NCI-H187 treated with DMSO at 0.1 percent for 48 hours (cell line): ENCODE results near the gene SAMD8.

Source experiments
- DNase-seq: peaks from one replicate; lab custom pipeline; 2025; lab: John Stamatoyannopoulos, UW

Gene SAMD8

DNA sequence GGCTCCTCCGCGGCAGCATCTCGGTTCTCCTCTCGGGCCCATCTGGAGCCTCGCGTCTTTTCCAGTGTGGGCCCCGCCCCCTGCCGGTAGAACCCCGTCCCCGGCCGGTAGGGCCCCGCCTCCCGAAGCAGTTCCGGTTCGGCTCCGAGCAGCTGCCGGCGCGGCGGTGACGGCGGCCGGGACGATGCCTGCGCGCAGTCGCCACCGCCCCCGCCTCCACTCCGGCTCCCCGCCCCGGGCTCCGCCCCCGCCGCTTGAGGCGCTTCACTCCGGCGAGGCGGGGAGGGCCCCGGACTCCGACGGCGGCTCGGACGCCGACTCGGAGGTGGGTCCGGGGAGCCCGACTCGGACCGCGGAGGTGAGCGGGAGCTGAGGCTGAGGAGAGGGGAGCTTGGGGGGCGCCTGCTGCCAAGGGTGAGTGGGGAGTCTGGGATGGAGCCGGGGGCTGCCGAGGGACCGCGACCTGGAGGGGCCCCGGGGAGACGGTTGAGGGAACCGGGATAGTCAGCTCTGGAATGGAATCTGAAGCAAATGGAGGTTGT, at the start of gene SAMD8:
Gene SAMD8, plus strand, starts transcription at position 292 of the 542 bp plus-strand sequence. CDS start 38,873 bp downstream, outside the sequence.
- DNase-seq, result peak; percentile 20

DNA sequence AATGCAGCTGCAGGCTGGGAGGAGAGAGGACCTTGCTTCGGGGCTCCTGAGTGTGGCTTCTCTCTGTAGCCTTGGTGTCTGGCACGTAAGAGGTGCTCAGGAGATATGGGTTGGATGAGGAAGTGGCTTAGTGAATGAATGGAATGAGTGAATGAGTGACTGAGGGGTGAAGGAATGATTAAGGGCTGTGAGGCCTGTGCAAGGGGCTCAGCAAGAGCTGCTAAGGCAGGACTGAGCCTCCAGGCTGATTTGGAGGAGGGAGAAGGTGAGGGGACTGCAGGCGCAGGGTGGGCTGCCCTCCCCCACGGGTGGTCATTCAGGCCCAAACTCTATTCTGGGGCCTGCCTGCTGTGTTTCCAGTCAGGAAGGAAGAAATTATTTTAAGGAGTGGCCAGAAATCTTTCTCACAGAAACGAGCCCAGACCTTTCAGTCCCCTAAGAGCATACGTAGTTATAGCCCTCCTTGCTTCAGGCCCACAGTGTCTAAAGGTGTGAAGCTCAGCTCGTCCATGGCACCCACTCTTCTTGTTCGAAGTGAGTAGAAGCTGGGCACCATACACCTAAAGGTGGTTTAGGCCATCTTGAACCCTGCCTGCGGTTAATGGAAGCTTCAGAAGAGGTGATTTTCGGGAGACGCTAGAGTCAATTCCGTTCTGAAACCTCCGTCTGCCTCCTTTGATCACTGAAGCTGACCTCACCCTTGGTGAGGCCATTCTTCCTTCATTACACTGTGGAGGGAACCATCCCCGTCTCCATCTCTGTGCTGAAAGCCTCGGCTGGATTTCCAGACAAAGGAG, 49.5 kb upstream of the SAMD8 start:
- no peak for DNase-seq

DNA sequence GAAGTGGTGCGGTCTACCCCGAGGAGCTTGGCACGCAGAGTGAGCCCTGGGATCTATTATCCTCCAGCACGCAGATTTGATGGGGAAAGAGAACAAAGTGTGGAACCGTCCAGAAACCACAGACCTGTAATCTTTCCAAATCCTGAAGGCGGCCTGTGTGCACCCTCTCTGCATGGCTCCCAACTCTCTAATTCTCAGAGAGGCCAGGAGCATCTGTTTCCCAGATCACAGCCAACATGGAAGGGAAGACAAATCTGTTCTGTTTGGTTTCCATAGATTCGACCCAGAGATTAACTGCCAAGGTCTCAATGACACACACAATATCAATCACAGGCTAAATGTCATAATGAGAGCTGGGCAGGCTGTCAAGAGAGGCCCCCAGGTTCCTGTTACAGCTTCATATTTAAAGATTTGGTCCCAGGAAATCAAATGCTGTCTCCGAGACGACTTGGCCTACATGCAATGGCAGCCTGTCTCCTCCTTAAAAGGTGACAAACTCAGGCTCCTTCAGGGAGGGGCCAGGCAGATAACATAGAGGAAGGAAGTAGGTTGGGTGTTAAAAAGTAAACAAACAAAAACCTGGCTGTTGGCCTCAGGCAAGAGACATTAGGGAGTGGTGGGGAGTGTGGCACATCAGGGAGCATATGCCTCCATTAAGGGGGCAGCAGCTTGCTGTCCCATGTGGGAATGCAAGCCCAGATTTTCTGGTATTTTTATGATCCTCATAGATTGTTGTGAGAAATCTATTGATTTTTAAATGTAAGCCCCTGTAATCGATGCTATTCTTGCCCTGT, 48.8 kb upstream of the SAMD8 start:
- DNase-seq, result no peak

DNA sequence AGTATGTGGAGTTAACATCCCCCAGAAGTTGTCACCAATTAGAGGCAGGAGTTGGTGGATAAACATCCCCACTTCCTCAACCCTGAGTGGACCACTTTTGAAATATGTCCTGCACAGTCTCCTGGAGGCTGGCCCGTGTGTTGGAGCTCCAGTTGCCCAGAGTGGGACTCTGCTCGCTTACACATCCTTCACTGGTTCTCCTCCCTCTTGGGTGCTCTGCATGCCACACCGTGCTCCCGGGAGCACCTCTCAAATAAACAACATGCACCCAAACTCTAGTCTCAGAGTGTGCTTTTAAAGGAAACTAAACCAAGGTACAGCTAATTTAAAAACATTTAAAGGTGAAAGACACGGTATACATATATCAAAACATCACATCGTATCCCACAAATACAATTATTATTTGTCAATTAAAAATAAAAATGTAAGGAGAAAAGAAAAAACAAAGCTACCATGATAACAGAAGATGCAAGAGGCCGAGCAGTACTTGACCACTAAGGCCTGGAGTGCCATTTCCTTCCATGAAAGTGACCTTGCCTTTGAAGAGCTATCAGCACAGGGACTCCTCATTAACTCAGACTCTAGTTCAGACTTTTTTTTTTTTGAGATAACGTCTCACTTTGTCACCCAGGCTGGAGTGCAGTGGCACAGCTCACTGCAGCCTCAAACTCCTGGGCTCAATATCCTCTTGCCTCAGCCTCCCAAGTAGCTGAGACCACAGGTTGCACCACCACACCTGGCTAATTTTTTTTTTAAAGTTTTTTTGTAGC, 47.8 kb upstream of the SAMD8 start:
- no peak for DNase-seq

DNA sequence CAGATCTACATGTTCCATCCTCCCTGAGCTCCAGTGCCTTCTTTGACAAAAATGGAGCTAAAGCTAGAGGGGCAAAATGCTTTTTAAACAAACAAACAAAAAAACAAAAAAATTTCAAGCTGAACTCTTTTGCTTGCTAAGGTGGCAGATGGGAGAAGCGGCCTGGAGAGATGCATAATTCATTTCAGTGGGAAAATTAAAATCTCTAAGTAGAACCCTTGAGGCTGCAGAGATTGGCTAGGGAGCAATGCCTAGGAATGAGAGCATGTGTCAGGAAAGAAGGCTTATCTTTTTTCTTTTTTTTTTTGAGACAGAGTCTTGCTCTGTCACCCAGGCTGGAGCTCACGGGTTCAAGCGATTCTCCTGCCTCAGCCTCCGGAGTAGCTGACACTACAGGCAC, 46.4 kb upstream of the SAMD8 start:
- no peak for DNase-seq

DNA sequence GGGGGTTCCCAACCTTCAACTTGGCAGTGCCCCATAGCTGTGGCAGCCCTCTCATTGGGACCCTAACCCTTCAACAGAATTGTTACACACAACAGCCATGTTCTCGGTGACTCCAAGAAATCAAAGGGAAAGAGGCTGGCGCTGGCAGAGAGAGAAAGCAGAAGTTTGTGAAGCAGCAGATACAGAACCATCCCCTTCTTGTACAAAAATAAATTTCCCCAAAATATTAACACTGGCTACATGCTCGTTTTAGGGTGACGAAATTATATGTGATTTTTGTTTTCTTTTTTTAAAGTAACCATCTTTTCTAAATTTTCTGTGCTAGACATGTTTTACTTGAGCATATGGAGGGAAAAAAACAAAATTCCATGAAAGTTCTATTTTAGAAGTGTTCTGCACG, 45.2 kb upstream of the SAMD8 start:
- no peak for DNase-seq

DNA sequence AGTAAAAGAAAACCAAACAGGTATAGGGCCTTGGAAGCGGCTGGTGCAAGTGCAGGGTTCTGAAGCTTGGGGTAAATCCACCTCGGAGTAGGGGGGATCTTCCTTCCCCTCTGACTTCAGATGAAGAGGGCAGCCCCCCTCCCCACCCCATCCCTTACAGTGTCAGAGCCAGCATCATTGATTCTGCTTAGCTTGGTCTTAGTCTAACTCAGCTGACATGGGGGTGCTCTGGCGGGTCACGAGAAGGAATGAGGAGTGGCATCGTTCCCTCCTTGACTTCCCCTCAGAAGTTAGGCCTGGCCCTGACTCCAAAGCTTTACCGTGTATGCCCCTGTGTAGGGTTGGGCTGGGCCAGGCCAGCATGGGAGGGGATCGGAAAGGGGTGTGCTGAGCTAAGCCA, 44.2 kb upstream of the SAMD8 start:
- DNase-seq, result no peak

DNA sequence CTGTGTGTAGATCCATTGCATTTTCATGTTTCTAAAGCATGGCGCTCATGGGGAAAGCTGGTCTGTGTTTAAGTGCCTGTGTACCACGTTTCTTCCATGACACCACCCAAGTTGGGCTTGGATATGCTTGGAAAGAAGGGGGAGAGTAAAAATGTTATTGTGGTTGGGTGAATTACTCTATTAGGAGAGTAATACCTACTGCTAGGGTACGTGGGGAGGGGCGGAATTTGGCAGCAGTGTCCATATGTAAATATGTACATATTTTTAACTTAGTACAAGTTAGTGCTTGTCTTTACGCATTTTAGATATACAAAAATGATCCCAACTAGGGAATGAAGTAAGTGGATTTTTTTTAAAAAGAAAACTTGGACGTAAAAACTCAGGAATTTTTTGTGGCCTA, 42.9 kb upstream of the SAMD8 start:
- DNase-seq, result no peak

DNA sequence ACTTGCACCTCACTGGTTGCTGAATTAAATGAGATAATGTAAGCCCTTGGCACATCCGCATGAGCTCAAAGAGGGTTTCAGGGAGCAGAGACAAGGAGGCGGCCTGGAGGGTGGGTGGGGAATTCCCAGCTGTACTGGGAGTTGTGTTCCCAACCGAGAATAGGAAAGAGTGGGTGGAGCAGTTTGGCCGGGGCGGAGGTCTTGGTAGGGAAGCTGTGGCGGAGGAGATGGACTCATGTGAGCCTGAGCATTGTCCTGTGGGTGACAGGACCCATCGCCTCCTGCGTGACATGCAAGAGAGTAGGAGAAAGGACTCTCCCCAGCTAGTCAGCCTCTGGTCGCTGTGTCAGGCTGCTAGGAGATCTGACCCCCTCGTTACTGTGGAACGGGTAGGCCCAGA, 41.0 kb upstream of the SAMD8 start:
- DNase-seq, result no peak

DNA sequence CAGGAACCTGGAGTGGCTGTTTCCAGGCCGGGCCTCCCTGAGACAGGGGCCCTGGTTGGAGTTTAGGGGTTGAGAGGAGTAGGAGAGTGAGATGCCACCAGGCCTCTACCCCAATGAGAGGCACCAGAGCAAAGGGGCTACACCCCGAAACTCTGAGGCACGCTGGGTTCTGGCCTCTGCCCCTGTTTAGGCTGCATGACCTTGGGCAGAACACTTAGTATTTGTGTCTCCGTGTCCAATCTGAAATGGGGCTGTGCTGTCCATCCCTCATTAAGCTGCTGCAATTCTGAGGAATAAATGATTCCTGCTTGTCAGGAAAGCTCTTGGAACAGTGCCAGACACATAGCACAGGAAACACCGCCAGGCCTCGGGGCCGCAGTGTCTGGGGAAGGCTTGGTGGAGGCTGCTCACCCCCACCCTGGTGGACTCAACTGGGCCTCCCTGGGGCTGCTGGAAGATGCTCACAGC, 40.5 kb upstream of the SAMD8 start:
- no peak for DNase-seq

DNA sequence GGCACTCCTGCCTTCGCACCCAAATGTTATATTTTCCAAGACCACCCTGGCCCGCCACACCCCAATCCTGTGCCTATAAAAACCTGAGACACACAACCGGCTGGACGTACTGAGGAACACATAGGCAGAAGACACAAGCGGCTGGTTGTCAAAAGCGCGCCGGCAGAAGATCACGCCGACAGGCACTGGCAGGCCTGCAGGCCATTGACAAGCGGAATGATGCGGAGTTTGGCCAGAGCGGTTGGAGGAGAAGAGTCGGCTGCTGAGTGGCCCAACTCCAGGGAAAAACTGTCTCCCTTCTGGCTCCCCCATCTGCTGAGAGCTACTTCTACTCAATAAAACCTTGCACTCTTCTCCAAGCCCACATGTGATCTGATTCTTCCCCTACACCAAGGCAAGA, 39.7 kb upstream of the SAMD8 start:
- no peak for DNase-seq

DNA sequence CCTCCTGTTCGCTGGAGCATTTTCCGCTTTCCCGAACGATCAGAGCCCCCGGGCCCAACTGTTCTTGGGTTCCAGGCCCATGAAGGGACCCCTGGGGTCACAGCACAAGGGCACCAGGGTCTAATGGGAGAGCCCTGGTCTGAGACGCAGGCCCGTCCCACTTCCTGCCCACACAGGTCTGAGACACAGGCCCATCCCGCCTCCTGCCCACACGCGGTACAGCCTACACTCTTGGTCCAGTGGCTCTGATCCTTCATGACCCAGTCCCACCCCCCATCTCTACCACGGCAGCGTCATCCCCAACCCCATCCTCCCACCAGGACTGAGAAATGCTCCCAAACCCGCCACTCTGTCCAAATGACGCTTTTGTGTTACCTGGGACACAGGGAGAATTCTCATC, 38.7 kb upstream of the SAMD8 start:
- no peak for DNase-seq

DNA sequence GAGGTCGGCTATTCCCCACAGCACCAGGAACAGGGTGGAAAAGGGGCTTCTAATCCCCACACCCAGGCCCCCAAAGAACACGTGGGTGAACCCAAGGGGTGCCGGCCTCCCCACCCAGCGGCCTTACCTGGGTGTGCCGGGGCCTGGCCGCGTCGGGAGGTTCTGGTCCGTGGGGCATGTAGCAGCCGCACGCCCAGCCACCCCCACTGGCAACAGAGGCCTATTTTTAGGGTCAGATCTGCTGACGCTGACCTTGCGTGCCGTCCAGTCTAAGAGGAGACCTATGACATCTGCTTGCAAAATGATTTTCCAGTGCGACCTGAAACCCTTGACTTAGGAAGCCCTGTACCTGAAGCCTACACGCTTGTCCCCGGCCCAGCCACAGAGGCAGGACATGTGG, 38.0 kb upstream of the SAMD8 start:
- DNase-seq, result no peak

DNA sequence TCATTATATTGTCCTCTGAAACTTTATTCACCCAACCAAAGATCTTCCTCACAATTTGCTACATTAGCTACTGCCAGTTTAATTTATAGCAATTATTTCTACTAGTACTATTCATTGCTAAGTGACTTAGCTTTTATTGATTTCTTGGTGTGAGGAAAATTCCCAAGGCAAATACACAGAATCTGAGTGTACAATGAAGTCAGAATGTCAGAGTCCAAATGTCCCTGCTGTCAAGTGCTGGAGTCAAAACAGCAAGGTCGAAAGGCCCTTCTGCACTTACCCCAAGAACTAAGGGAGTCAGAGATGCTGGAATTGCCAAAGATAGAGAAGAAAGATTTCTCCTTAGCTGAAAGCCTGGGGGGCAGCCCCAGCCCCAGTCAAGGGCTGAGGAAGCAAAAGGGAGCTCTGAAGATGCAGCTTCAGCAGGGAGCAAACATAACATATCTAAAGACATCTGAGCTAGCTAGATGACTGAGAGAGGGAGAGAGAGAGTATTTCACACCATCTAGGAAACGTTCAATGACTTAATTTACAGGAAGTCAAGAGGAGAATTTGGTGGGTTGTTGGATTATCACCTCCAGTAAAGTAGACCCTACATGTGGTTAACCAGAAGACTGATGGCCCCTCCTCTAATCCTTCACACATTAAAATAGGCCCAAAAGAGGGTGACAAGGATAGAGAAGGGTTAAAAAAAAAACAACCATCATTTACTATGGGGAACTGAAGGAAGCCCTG, 36.6 kb upstream of the SAMD8 start:
- DNase-seq, result no peak

DNA sequence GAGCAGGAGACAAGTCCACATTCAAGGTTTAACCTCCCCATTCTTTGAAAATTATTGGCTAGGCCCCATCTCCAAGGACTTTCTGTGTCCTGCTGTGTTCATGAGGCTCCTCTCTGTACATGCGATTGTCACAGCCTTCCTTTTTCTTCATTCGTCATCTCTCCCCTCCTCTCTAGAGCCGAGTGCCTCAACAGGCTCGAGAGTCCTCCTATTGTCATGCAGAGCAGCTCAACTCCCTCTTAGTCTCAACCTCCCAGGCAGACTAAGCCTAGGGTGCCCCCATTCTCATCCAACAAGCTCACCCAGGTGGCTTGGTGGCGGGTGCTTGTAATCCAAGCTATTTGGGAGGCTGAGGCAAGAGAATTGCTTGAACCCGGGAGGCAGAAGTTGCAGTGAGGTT, 35.1 kb upstream of the SAMD8 start:
- no peak for DNase-seq

DNA sequence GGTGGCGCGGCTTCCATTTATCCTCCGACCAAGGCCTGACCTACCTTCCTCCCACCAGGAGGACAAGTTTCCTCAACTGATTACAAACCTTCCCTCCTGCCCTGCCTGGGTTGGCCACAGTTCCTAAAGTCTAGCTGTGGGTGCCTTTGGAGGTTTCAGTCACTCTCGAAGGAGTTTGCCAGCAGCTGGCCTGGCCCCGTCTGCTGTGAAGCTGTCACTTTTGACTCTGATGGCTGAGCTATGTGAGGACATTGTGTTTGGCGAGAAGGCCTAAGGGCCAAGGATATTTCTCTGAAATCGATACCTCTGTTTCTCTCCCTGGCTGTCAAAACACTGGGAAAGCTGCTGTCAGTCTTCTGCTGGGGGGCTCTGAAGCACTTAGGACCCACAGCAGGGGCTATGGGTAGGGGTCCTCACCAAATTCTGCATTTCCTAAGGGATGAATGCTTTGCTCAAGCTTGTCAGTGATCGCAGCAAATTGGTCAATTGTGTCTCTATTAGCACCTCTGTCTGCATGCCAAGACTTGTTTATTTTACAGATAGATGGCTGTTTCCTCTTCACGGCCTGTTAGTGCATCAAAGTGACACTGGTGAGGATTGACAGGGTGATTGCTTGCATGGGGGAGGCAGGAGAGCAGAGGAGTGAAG, 31.9 kb upstream of the SAMD8 start:
- no peak for DNase-seq

DNA sequence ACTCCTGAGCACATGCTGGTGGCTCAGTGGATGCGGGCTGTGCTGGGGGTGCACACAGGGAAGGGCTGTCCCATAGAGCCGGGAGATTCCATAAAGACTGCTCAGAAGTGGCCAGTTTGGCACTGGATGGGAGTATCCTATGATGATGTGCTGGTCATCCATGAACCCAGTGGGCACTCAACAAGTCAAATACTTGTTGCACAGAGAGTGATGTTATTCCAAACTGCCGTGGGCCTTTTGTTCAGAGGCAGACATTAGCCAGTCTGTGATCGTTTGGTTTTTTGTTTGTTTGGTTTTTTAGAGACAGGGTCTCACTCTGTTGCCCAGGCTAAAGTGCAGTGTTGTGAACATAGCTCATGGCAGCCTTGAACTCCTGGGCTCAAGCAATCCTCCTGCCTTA, 30.9 kb upstream of the SAMD8 start:
- DNase-seq, result no peak

DNA sequence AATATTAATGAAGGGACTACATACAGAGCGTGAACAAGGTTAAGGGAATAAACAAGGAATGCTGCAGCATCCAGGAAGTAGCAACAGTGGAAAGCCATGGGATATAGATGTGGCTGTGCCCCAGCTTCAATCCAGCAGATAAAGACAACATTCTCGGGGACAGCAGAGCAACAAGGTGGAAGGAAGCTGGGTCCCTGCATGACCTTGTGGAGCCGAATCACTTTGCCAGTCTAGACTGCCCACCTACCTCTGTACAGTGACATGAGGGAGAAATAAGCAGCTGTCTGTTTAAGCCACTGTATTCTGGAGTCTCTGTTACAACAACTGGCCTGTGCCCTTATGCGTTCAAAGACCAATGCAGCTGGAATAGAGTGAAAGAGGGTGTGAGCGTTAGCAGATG, 30.1 kb upstream of the SAMD8 start:
- no peak for DNase-seq

DNA sequence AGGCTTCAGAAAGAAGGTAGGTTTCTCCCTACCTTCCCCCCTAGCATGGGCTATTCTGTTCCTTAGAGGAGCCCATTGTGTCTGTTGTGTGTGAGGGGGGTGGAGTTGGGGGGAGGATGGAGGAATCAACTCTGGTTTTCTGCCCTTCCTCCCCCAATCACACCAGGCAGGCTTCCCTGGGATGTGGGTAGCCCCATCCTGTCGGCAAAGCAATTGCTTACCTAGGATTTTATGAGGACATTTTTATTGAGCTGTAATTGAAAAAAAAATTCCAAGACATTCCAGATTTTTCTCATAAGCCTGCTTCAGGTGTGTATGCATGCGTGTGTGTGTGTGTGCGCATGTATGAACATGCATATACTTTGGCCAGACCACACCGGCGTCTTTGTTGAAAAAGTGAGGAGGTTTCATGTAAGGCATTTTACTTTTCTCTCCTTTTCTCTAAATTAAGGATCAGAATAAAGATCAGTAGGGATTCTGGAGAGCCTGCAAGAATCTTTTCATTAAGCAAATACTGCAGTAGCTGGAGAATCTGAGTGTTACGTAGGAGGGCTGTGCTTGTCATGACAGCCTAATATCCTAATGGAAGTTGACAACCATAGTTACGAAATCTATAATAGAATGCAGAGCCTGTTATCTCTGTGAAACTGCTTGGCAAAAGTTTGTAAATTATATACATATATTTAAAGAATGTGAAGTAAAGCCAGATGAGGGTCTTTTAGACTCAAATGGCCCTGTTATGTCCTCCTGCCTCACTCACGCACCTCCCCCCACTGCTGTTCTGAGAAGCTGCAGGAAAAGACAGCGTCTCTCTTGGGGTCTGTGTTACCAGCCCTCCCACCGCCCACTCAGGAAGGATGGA, 27.3 kb upstream of the SAMD8 start:
- no peak for DNase-seq

DNA sequence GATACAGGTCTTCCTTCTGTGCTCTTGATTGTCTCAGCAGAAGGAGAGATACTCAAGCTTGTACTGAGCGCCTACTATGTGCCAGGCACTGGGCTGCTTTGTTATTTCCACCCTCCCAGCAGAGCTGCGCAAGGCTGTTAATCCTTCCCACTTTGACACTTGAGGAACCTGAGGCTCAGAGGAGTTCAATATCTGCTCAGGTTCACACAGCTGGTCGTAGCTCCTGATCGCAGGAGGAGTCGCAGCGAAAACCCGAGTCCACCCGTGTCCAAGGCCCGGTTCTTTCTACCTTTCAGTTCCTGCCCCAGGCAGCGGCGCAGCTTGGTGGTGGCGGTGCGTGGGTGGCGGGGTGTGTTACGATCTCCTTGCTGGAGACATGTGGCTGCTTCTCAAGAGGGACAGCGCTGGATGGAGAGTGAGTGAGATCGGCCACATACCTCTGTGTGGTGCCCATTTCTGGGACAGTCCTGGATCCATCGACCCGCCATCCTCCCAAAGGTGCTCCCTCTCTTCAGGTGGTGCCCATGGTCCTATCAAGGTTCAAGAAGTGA, 26.5 kb upstream of the SAMD8 start:
- DNase-seq, result no peak
